ENCODE data around the gene ELK4. TPM values are rescaled to one million over a fixed set of nuclear protein-coding genes. Genes with fewer than 3 reads are reported as not detected.
A peak's percentile ranks its signal among the peaks of the same experiment; 100 is the strongest.
"Not testable (repeated sequence)": the region's sequence is repeated elsewhere in the genome, so short reads cannot be mapped to it uniquely, and the experiment has no call there.

Gene ELK4
- total and polyA plus RNA-seq, 2 donors (not counting 1 experiment from before 2014, with no cell fraction given) = 11.7 to 11.8 TPM

- Histone ChIP-seq H2AFZ (ENCODE audit: low read length) (no peak overlapping the region), H3K27me3 (ENCODE audit: control insufficient read depth, insufficient read depth, low read length) (peaks cover 6% of the 10 kb centered on the region), H3K79me2 (ENCODE audit: control insufficient read depth, insufficient read depth, low read length) (no peaks in the 10 kb centered on the region), H3K27ac (ENCODE audit: insufficient read depth, low read length) (no peak overlapping the region), H3K9me3 (ENCODE audit: control insufficient read depth, insufficient read depth, low read depth, low read length) (no peaks in the 10 kb centered on the region), H3K9ac (ENCODE audit: insufficient read depth, low read length) (no peak overlapping the region), H4K20me1 (ENCODE audit: control insufficient read depth, extremely low read depth, insufficient read depth, low read length) (no peaks in the 10 kb centered on the region), H3K4me3 (replicated peaks in 1 of 4; ENCODE audit: control extremely low read depth in 1 of 4, insufficient read depth in 1 of 4, low read depth in 3 of 4, low read length in 4 of 4) (no peak overlapping the region), H3K4me2 (ENCODE audit: extremely low read depth, insufficient read depth, low read length) (no peak overlapping the region), H3K36me3 (ENCODE audit: control insufficient read depth, insufficient read depth, low read length) (no peaks in the 10 kb centered on the region), H3K4me1 (ENCODE audit: control insufficient read depth, extremely low read depth, insufficient read depth, low read length) (no peaks in the 10 kb centered on the region)
- TF ChIP-seq CTCF (conservative IDR thresholded peaks at IDR 0.05 in 1 of 2, IDR thresholded peaks at IDR 0.05 in 1 of 2; ENCODE audit: low read depth in 1 of 2, low read length in 2 of 2) = no peak
- no peak for TF ChIP-seq EZH2 (IDR thresholded peaks at IDR 0.05; ENCODE audit: low read length, missing control alignments)
- DNase-seq (ENCODE audit: low read depth in 2 of 2) = no peak
These were observed 7.8 kb upstream of the ELK4 start for GRCh38 chr1:205639567-205639966.

- H3K36me3 ChIP-seq (ENCODE audit: control insufficient read depth, insufficient read depth, low read length) = no peaks in the 10 kb centered on the region
- no peak for DNase-seq (ENCODE audit: low read depth in 2 of 2)
- TF ChIP-seq CTCF (conservative IDR thresholded peaks at IDR 0.05 in 1 of 2, IDR thresholded peaks at IDR 0.05 in 1 of 2; ENCODE audit: low read depth in 1 of 2, low read length in 2 of 2) (no peak), EZH2 (IDR thresholded peaks at IDR 0.05; ENCODE audit: low read length, missing control alignments) (no peak)
- no peak overlapping the region for H3K4me3 ChIP-seq (replicated peaks in 1 of 4; ENCODE audit: control extremely low read depth in 1 of 4, insufficient read depth in 1 of 4, low read depth in 3 of 4, low read length in 4 of 4)
- no peak overlapping the region for H2AFZ ChIP-seq (ENCODE audit: low read length)
- H3K27me3 ChIP-seq (ENCODE audit: control insufficient read depth, insufficient read depth, low read length) = peaks cover 6% of the 10 kb centered on the region
- no peak overlapping the region for H3K27ac ChIP-seq (ENCODE audit: insufficient read depth, low read length)
- H3K9ac ChIP-seq (ENCODE audit: insufficient read depth, low read length) = no peak overlapping the region
- peaks cover under 1% of the 10 kb centered on the region for H3K4me1 ChIP-seq (ENCODE audit: control insufficient read depth, extremely low read depth, insufficient read depth, low read length)
- no peak overlapping the region for H3K4me2 ChIP-seq (ENCODE audit: extremely low read depth, insufficient read depth, low read length)
- H3K79me2 ChIP-seq (ENCODE audit: control insufficient read depth, insufficient read depth, low read length) = no peaks in the 10 kb centered on the region
- H4K20me1 ChIP-seq (ENCODE audit: control insufficient read depth, extremely low read depth, insufficient read depth, low read length) = no peaks in the 10 kb centered on the region
- H3K9me3 ChIP-seq (ENCODE audit: control insufficient read depth, insufficient read depth, low read depth, low read length) = no peaks in the 10 kb centered on the region
These were observed 6.2 kb upstream of the ELK4 start for GRCh38 chr1:205637854-205638468.

GRCh38 chr1:205636732-205637131 is 4.9 kb upstream of the ELK4 start:
- Histone ChIP-seq H2AFZ (ENCODE audit: low read length) (no peak overlapping the region), H3K4me2 (ENCODE audit: extremely low read depth, insufficient read depth, low read length) (no peak overlapping the region), H4K20me1 (ENCODE audit: control insufficient read depth, extremely low read depth, insufficient read depth, low read length) (no peaks in the 10 kb centered on the region), H3K79me2 (ENCODE audit: control insufficient read depth, insufficient read depth, low read length) (no peaks in the 10 kb centered on the region), H3K36me3 (ENCODE audit: control insufficient read depth, insufficient read depth, low read length) (no peaks in the 10 kb centered on the region), H3K27me3 (ENCODE audit: control insufficient read depth, insufficient read depth, low read length) (peaks cover 6% of the 10 kb centered on the region), H3K9ac (ENCODE audit: insufficient read depth, low read length) (no peak overlapping the region), H3K4me3 (replicated peaks in 1 of 4; ENCODE audit: control extremely low read depth in 1 of 4, insufficient read depth in 1 of 4, low read depth in 3 of 4, low read length in 4 of 4) (peak overlapping the region in 1 of 4 experiments; percentile 20), H3K9me3 (ENCODE audit: control insufficient read depth, insufficient read depth, low read depth, low read length) (no peaks in the 10 kb centered on the region), H3K27ac (ENCODE audit: insufficient read depth, low read length) (no peak overlapping the region), H3K4me1 (ENCODE audit: control insufficient read depth, extremely low read depth, insufficient read depth, low read length) (peaks cover 5% of the 10 kb centered on the region)
- DNase-seq (ENCODE audit: low read depth in 2 of 2) = peak in 1 of 2 donors; percentile 14
- TF ChIP-seq EZH2 (IDR thresholded peaks at IDR 0.05; ENCODE audit: low read length, missing control alignments) (no peak), CTCF (conservative IDR thresholded peaks at IDR 0.05 in 1 of 2, IDR thresholded peaks at IDR 0.05 in 1 of 2; ENCODE audit: low read depth in 1 of 2, low read length in 2 of 2) (no peak)

- H3K9me3 ChIP-seq (ENCODE audit: control insufficient read depth, insufficient read depth, low read depth, low read length); H3K4me1 ChIP-seq (ENCODE audit: control insufficient read depth, extremely low read depth, insufficient read depth, low read length); H3K27ac ChIP-seq (ENCODE audit: insufficient read depth, low read length); H3K9ac ChIP-seq (ENCODE audit: insufficient read depth, low read length); H3K79me2 ChIP-seq (ENCODE audit: control insufficient read depth, insufficient read depth, low read length); H4K20me1 ChIP-seq (ENCODE audit: control insufficient read depth, extremely low read depth, insufficient read depth, low read length); H3K4me2 ChIP-seq (ENCODE audit: extremely low read depth, insufficient read depth, low read length); H2AFZ ChIP-seq (ENCODE audit: low read length); H3K4me3 ChIP-seq (replicated peaks in 1 of 4; ENCODE audit: control extremely low read depth in 1 of 4, insufficient read depth in 1 of 4, low read depth in 3 of 4, low read length in 4 of 4); DNase-seq (ENCODE audit: low read depth in 2 of 2); H3K36me3 ChIP-seq (ENCODE audit: control insufficient read depth, insufficient read depth, low read length); H3K27me3 ChIP-seq (ENCODE audit: control insufficient read depth, insufficient read depth, low read length): not testable (repeated sequence)
These were observed 4.3 kb upstream of the ELK4 start for GRCh38 chr1:205636138-205636530.
